Colon (tissue), 2 donors: ENCODE data around the gene AHRR.

ENCODE experiments used
- FAIRE-seq: peaks from 2 replicates; lab custom pipeline; 2012; peaks lifted over from hg19 to GRCh38; lab: Jason Lieb, UNC
- donor health status: control.
- donor health status: control.

AHRR gene

GRCh38 chr5:347712-348284 lies 26.3 kb downstream of the AHRR start:
- FAIRE-seq, result no peak

DNA sequence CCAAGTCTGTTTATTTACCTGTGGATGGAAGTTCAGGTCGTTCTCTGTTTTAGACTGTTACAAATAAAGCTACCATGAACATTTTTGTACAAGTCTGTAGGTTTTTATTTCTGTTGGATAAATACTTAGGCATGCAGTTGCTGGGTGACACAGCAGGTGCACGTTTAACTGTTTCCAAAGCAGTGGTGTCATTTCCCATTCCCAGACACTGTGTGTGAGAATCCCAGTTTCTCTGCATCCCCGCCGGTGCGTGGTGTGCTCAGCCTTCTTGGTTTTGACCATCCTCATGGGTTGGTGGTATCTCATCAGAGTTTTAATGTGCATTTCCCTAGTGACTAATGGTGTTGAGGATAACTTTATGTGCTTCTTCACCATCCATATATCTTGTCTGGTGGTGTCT lies 27.2 kb downstream of the AHRR start:
- FAIRE-seq, result no peak

DNA sequence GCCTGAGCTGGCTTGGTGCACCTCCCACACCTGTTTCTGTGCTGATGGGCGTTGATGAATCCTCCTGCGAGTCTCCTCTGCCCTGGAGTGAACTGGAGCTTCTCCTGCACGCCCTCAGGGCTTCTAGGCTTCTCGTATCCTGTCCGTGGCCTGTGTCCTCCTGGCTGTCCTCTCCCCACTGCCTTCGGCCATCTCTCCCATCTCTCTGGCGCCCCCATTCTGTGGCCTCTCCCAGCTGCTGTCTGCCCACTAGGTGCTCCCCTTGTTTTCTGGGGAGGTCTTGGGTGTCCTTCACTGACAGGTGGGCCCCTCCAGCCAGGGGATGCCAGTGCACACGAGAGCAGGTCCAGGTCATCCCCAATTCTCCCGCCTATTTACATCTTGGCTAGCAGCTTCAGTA lies 28.8 kb downstream of the AHRR start:
- no peak for FAIRE-seq

GRCh38 chr5:351084-351920 lies 29.8 kb downstream of the AHRR start:
- no peak for FAIRE-seq

DNA sequence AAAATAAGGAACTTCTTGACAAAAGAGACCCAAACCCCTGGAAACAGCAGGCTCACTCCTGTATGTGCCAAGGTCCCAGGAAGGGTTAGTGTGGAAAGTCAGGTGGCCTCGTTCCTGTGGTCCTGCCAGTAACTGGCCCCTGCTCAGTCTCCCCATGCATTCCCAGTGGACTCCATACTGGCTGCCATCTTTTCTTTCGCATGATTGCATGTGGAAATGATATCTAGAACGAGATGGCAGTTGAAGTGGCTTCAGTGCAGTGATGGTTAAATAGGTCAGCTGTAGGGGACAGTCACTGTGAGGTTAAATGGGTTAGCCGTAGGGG lies 30.4 kb downstream of the AHRR start:
- FAIRE-seq, result no peak

GRCh38 chr5:352639-353611 lies 31.4 kb downstream of the AHRR start:
- no peak for FAIRE-seq

DNA sequence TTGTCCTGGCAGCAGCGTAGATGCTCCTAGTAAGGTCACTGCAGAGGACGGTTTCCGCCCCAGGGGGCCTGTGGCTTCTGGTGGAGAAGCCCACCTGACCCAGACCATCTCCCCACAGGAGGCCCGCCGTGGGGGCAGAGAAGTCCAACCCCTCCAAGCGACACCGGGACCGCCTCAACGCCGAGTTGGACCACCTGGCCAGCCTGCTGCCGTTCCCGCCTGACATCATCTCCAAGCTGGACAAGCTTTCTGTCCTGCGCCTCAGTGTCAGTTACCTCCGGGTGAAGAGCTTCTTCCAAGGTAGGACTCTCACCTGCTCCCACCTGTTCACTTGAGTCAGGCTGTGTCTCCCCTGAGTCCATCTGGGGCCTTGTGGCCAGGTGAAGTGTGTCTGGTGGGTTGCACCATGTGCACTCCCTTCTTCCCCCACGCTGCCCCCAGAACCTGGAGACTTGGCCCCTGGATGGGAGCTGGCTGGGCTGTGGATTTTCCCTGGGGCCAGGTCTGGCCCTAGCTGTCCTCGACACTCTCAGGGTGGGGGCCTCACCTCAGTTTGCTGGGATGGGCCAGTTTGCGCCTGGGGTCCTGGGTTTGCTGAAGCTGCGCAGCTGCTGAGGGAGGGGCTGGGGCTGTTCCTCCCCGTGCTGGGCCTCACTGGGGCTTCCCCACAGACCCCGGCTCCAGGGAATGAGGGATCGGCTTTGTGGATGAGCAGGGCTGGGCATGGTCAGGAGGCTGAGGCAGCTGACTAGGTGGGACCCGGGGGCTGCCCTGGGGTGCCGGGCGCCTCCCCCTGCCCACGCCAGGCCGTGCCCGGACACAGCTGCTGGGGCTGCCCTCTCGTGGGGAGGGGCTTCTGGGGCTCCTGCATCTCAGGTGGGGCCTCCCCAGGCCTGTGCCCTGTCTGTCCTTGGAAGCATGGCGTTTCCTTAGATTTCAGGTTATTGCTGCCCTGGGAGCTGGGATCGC lies 32.4 kb downstream of the AHRR start:
- no peak for FAIRE-seq

DNA sequence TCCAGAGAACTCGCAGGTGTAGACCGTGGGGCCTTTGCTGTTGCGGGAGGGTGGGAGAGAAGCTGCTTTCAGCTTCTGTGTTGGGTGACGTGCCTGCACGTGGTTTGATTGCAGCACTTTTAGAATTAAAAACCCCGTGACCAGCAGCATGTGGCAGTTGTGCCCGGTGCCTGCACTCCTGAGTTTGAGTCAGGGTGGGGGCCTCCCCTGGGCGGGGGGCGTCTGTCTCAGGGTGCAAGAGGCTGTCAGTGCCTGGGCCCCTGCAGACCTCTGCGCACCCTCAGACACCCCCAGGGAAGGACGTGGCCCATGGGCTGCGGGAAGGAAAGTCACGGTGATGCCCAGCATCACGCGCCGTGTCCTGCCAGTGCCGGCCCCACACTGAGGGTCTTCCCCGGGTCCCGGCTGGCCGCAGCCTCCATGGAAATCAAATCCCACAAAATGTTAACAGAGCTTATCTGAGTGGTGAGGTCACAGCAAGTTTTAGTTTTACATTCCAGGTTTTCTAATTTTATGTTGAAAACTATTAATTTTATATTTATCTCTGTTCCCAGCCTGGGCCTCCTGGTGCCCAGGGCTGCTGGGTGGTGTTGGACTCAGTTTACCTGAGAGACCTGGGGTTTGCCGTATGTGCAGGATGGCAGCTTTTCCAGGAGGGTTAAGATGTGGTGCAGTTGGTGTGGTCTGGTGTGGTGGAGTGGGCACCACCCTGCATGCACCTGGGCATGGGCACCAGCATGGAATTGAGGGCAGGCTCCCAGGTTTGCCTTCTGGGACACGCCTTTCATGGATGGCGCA lies 33.3 kb downstream of the AHRR start:
- no peak for FAIRE-seq

GRCh38 chr5:355379-355935 lies 33.9 kb downstream of the AHRR start:
- FAIRE-seq, result no peak

- no peak for FAIRE-seq
These were observed 34.4 kb downstream of the AHRR start for GRCh38 chr5:355958-356357.

- FAIRE-seq, result no peak
These were observed 37.9 kb downstream of the AHRR start for GRCh38 chr5:359301-359897.

DNA sequence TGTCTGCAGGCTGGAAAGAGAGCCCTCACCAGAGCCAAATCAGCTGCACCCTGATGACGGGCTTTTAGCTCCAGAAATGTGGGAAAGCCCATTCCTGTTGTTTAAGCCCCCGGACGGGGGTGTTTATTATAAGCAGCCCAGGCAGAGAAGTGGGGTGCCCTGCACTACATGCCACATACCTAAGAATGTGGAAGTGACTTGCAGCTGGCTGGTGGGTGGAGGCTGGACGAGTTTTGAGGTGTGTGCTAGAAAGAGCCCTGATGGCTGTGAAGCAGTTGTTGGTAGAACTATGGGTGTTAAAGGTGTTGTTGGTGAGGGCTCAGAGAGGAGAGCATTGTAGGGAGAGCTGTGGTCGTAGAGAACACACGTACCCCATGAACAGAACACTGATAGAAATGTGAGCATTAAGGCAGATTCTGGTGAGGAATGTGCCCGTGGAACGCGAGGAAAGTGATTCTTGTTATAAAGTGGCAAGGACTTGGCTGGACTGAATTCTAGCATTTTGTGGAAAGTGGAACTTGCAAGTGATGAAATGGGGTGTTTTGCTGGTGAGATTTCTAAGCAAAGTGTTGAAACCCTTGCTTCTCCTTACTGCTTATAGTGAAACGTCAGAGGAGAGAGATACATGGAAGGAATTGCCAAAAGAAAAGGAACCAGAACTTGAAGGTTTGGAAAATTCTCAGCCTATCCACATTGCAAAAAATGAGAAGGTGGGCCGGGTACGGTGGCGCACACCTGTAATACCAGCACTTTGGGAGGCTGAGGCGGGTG lies 38.9 kb downstream of the AHRR start:
- no peak for FAIRE-seq

- no peak for FAIRE-seq
These were observed 40.7 kb downstream of the AHRR start for GRCh38 chr5:362189-362588.

DNA sequence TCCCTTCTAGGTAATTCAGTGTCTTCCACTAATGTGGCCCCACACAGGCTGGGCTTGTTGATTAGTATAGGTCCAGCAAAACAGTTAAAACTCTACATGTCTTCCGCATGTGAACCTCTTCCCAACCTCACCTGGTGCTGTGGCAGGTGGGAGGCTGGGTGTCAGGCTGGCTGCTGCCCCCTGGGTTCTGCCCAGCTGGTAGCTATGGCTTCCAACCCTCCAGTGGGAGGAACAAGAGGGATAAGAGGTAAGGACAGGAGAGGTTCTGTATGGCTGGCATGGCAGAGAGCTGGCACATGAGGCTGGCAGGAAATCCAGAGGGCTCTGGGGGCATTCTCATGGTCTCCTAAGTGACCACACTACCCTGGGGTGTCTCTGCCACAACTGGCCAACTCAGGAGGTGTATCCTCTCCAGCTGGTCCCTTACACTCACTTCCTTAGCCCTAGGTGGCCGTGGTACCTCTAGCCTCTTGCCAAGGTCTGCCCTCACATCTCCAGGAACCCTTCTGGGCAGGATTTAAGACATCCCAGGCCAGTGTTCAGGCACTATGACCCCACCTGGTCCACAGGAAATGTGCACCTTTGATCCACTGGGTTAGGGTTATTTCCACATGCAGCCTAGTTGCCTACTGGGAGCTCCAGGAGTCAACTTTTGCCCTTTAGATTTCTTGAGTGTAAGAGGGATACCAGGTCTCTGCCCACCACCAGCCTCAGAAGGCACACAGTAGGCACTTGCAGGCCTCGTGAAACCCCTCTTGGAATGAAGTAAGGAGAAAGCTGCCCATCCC lies 41.7 kb downstream of the AHRR start:
- FAIRE-seq, result no peak

GRCh38 chr5:364497-364896 lies 43.0 kb downstream of the AHRR start:
- no peak for FAIRE-seq

GRCh38 chr5:366541-367357 lies 45.2 kb downstream of the AHRR start:
- FAIRE-seq, result no peak

DNA sequence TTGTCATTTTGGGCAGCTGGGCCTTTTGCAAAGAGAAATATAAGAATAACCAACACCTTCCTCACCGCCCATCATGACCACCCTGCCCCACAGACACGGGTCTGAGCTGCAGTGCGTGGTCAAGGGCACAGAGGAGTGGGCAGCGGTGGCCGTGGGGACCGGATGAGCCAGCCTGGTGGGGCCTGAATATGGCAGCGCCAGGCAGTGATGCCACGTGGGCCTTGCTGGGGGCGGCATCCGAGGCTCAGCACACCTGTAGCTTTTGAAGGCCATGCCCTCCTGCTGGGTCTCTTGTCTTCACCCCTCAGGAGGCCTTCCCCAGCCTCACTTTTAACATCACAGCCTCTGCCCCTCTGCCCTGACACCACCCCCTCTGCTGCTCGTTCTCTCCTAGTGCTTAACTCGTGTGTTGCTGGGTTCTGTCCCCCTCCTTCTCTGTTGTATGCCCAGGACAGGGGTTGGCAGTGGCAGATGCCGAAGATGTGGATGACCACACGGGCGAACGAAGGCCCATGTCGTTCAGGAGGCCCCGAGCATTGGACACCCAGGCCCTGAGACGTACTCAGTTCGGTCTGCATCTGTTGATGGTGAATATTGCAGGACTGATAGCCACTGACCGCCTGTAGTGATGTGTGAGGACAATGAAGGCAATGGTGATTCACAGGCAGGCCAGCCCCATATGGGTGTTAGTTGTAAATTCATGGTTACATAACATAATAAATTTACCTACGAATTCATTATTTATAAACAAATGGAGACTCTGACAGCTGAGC lies 46.0 kb downstream of the AHRR start:
- no peak for FAIRE-seq
